RPMI7951 (cell line): ENCODE data around the gene LRRC3. TPM values are rescaled to one million over a fixed set of nuclear protein-coding genes. Genes with fewer than 3 reads are reported as not detected.
"Not testable (repeated sequence)": the region's sequence is repeated elsewhere in the genome, so short reads cannot be mapped to it uniquely, and the experiment has no call there.

Source experiments
- DNase-seq: peaks from one replicate; pipeline ENCODE4 v3.0.0-alpha.2; 2012; ENCODE audit warnings: low read depth
- total RNA-seq: library from RNA; depleted of rRNA; stranded (reverse); fragments of >200 nt; shearing (Covaris generic); gene quantifications from 2 replicates; pipeline ENCODE4 v1.2.3, GENCODE V29; 2014; rRNA removed

Gene LRRC3
- total RNA-seq, result 1.6 and 1.9 TPM in 2 replicates

GRCh38 chr21:44454747-44455523 is at the start of gene LRRC3:
Gene LRRC3 (plus strand): TSS chr21:44455510. CDS start chr21:44456645, 1,135 bp downstream.
- DNase-seq, result peak; percentile 80

- peak; percentile 85 for DNase-seq
These were observed 49.1 kb upstream of the LRRC3 start for GRCh38 chr21:44405948-44406872.

- no peak for DNase-seq
These were observed 48.4 kb upstream of the LRRC3 start for GRCh38 chr21:44406953-44407352.

- peak; percentile 12 for DNase-seq
These were observed 47.8 kb upstream of the LRRC3 start for GRCh38 chr21:44407493-44407892.

GRCh38 chr21:44408226-44408625 is 47.1 kb upstream of the LRRC3 start:
- no peak for DNase-seq

- no peak for DNase-seq
These were observed 41.6 kb upstream of the LRRC3 start for GRCh38 chr21:44413566-44414290.

GRCh38 chr21:44414291-44415072 is 40.8 kb upstream of the LRRC3 start:
- DNase-seq, result no peak

- DNase-seq, result no peak
These were observed 40.0 kb upstream of the LRRC3 start for GRCh38 chr21:44415073-44416025.

GRCh38 chr21:44416193-44416592 is 39.1 kb upstream of the LRRC3 start:
- no peak for DNase-seq

- DNase-seq, result not testable (repeated sequence)
These were observed 37.6 kb upstream of the LRRC3 start for GRCh38 chr21:44417621-44418107.

- no peak for DNase-seq
These were observed 37.0 kb upstream of the LRRC3 start for GRCh38 chr21:44418108-44418875.

GRCh38 chr21:44418876-44419230 is 36.5 kb upstream of the LRRC3 start:
- no peak for DNase-seq

GRCh38 chr21:44419679-44420078 is 35.6 kb upstream of the LRRC3 start:
- no peak for DNase-seq

- DNase-seq, result no peak
These were observed 34.7 kb upstream of the LRRC3 start for GRCh38 chr21:44420416-44421205.

GRCh38 chr21:44421901-44422840 is 33.1 kb upstream of the LRRC3 start:
- DNase-seq, result no peak

GRCh38 chr21:44423312-44423821 is 31.9 kb upstream of the LRRC3 start:
- DNase-seq, result no peak
